H1 (cell line): ENCODE measurements around the gene EEPD1. TPM values are rescaled to one million over a fixed set of nuclear protein-coding genes. Genes with fewer than 3 reads are reported as not detected.

Source experiments
- polyA plus RNA-seq, 7 experiments: library from polyadenylated mRNA; depleted of rRNA in 3 of 7; stranded (reverse) in 5 of 7; unstranded in 2 of 7; fragments of >200 nt in 5 of 7; fragments of 200-250 nt in 2 of 7; gene quantifications; 1 replicate in 5 of 7; 2 replicates in 1 of 7; 4 replicates in 1 of 7; pipeline versions ENCODE4 v1.2.1 to v1.2.3, GENCODE V29; 2011 to 2013; ENCODE audit warnings: missing spikeins in 2 of 7, mixed read lengths in 2 of 7
- total RNA-seq: library from RNA; stranded (reverse); fragmentation: NEBNext Ultra II Directional; extraction: Animal tissue kit (Norgen Biotek cat#: 25700); gene quantifications from 2 replicates; pipeline ENCODE4 v1.2.1, GENCODE V29; 2021
- TF ChIP-seq, protein P1 (sequence below): fragments of 300-600 bp; sonication (generic); IDR thresholded peaks from 2 replicates; pipeline ENCODE4 v1.7.1; 2012; ENCODE audit warnings: low read length, moderate library complexity, mild to moderate bottlenecking, inconsistent platforms; ENCODE audit not compliant: insufficient replicate concordance

EEPD1 gene
- total and polyA plus RNA-seq, 2 of the 8 experiments (the other 6 are each of a cell fraction or from before 2014, with no cell fraction given), result 3.1 to 7.8 TPM

DNA sequence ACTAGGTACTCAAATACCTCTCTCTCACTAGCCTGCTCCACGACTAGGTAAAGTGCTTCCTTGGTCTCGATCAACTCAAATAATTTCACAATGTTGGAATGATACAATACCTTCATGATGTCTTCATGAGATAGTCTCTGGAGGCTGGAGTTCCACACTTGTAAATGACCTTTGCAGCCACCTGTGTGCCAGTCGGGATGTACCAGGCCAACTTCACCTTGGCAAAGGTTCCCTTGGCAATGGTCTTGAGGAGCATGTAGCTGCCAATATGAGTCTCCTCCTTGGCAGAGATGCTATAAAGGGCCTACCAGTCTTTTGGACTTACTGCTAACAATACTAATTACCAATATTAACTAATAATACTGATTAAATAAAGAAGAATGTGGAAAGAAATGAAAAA is 42.5 kb upstream of the EEPD1 start (continued):
- TF ChIP-seq, protein P1, sequence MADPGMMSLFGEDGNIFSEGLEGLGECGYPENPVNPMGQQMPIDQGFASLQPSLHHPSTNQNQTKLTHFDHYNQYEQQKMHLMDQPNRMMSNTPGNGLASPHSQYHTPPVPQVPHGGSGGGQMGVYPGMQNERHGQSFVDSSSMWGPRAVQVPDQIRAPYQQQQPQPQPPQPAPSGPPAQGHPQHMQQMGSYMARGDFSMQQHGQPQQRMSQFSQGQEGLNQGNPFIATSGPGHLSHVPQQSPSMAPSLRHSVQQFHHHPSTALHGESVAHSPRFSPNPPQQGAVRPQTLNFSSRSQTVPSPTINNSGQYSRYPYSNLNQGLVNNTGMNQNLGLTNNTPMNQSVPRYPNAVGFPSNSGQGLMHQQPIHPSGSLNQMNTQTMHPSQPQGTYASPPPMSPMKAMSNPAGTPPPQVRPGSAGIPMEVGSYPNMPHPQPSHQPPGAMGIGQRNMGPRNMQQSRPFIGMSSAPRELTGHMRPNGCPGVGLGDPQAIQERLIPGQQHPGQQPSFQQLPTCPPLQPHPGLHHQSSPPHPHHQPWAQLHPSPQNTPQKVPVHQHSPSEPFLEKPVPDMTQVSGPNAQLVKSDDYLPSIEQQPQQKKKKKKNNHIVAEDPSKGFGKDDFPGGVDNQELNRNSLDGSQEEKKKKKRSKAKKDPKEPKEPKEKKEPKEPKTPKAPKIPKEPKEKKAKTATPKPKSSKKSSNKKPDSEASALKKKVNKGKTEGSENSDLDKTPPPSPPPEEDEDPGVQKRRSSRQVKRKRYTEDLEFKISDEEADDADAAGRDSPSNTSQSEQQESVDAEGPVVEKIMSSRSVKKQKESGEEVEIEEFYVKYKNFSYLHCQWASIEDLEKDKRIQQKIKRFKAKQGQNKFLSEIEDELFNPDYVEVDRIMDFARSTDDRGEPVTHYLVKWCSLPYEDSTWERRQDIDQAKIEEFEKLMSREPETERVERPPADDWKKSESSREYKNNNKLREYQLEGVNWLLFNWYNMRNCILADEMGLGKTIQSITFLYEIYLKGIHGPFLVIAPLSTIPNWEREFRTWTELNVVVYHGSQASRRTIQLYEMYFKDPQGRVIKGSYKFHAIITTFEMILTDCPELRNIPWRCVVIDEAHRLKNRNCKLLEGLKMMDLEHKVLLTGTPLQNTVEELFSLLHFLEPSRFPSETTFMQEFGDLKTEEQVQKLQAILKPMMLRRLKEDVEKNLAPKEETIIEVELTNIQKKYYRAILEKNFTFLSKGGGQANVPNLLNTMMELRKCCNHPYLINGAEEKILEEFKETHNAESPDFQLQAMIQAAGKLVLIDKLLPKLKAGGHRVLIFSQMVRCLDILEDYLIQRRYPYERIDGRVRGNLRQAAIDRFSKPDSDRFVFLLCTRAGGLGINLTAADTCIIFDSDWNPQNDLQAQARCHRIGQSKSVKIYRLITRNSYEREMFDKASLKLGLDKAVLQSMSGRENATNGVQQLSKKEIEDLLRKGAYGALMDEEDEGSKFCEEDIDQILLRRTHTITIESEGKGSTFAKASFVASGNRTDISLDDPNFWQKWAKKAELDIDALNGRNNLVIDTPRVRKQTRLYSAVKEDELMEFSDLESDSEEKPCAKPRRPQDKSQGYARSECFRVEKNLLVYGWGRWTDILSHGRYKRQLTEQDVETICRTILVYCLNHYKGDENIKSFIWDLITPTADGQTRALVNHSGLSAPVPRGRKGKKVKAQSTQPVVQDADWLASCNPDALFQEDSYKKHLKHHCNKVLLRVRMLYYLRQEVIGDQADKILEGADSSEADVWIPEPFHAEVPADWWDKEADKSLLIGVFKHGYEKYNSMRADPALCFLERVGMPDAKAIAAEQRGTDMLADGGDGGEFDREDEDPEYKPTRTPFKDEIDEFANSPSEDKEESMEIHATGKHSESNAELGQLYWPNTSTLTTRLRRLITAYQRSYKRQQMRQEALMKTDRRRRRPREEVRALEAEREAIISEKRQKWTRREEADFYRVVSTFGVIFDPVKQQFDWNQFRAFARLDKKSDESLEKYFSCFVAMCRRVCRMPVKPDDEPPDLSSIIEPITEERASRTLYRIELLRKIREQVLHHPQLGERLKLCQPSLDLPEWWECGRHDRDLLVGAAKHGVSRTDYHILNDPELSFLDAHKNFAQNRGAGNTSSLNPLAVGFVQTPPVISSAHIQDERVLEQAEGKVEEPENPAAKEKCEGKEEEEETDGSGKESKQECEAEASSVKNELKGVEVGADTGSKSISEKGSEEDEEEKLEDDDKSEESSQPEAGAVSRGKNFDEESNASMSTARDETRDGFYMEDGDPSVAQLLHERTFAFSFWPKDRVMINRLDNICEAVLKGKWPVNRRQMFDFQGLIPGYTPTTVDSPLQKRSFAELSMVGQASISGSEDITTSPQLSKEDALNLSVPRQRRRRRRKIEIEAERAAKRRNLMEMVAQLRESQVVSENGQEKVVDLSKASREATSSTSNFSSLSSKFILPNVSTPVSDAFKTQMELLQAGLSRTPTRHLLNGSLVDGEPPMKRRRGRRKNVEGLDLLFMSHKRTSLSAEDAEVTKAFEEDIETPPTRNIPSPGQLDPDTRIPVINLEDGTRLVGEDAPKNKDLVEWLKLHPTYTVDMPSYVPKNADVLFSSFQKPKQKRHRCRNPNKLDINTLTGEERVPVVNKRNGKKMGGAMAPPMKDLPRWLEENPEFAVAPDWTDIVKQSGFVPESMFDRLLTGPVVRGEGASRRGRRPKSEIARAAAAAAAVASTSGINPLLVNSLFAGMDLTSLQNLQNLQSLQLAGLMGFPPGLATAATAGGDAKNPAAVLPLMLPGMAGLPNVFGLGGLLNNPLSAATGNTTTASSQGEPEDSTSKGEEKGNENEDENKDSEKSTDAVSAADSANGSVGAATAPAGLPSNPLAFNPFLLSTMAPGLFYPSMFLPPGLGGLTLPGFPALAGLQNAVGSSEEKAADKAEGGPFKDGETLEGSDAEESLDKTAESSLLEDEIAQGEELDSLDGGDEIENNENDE, result no peak
- TF ChIP-seq, all 59 proteins: peak for 0
